Vagina (tissue), 2 donors: ENCODE data around the gene FOXN1.

Experiments used
- CTCF ChIP-seq, 3 experiments: fragments of 450-650 bp in 2 of 3; fragments of 200-600 bp in 1 of 3; sonication (generic) in 1 of 3; IDR thresholded peaks; one replicate each; pipeline ENCODE4 v1.5.1; 2017 to 2019; ENCODE audit warnings: antibody characterized with exemption in 3 of 3, mild to moderate bottlenecking in 2 of 3, moderate library complexity in 2 of 3
- POLR2A ChIP-seq, 2 donors: fragments of 450-650 bp; IDR thresholded peaks; one replicate each; pipeline ENCODE4 v1.6.1; 2017; ENCODE audit warnings: antibody characterized with exemption in 2 of 2, mild to moderate bottlenecking in 2 of 2, moderate library complexity in 2 of 2
- POLR2AphosphoS5 ChIP-seq, 2 donors: sonication (generic); formaldehyde crosslinking; IDR thresholded peaks; one replicate each; pipeline ENCODE4 v1.9.0; 2017; ENCODE audit warnings: antibody characterized with exemption in 2 of 2, mild to moderate bottlenecking in 2 of 2, low read depth in 1 of 2; ENCODE audit not compliant: insufficient read depth in 1 of 2

DNA sequence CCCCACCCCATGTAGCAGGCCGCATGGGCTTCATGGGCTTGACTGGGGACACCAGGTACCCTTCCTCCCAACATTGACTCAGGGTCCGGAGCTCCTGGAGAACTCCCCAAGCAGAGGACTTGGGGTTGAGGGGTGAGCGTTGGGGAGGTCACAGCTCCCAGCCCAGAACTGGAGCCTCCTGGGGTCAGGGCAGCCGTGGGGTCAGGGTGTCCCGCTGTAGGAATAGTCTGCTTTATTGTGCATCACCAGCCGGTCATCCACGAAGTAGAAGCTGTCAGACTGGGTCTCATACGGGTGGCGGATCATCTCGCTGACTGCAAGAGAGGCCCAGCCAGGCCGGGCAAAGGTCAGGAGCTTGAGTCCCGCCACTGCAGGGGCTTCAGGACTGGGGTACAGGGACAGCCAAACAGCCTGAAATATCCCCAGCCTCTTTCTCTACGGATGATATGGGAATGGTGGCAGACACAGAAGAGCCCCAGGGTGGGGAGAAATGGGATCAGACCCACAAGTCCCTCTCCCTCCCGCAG is 41.0 kb downstream of the FOXN1 start:
- TF ChIP-seq CTCF (IDR thresholded peaks at IDR 0.05) (no peak), POLR2AphosphoS5 (IDR thresholded peaks at IDR 0.05; ENCODE audit: insufficient read depth in 1 of 2, low read depth in 1 of 2) (no peak), POLR2A (IDR thresholded peaks at IDR 0.05) (no peak)
